Activated CD4-positive, alpha-beta T cell treated with anti-CD3 and anti-CD28 coated beads for 36 hours (primary cell): Measurements from ENCODE around the gene MAGI3. TPM values are rescaled to one million over a fixed set of nuclear protein-coding genes. Genes with fewer than 3 reads are reported as not detected.

Experiments
- ATAC-seq: fragments of 200-7000 bp; cut with Tn5 transposase; one replicate; pipeline ENCODE4 v1.10.0; 2021; ENCODE audit warnings: mild to moderate bottlenecking, moderate library complexity
- CTCF ChIA-PET: fragments of 350-600 bp; sonication (Branson Sonifier 250); formaldehyde crosslinking; loops from one replicate; lab custom pipeline; 2021; ENCODE audit warnings: antibody characterized with exemption; lab: Charles Lee
- POLR2A ChIA-PET: fragments of 350-600 bp; sonication (Branson Sonifier 250); formaldehyde crosslinking; loops from one replicate; lab custom pipeline; 2021; ENCODE audit warnings: antibody characterized with exemption, inconsistent platforms; lab: Charles Lee
- DNase-seq: peaks from one replicate; pipeline ENCODE4 v3.0.0-alpha.2; 2020
- H3K27ac Mint-ChIP-seq: one replicate; pipeline ENCODE4 v1.8.0; 2021; ENCODE audit warnings: mixed read lengths
- H3K27me3 Mint-ChIP-seq: one replicate; pipeline ENCODE4 v1.8.0; 2021; ENCODE audit warnings: mixed read lengths
- H3K36me3 Mint-ChIP-seq: one replicate; pipeline ENCODE4 v1.8.0; 2021; ENCODE audit warnings: low read depth, mixed read lengths
- H3K4me1 Mint-ChIP-seq: one replicate; pipeline ENCODE4 v1.8.0; 2021; ENCODE audit warnings: mixed read lengths
- H3K4me3 Mint-ChIP-seq: one replicate; pipeline ENCODE4 v1.8.0; 2021; ENCODE audit warnings: mild to moderate bottlenecking, moderate library complexity, mixed read lengths
- H3K9me3 Mint-ChIP-seq: one replicate; pipeline ENCODE4 v1.8.0; 2021; ENCODE audit warnings: low read depth, mixed read lengths
- intact Hi-C, 2 experiments: fragments of 100-400 bp; cut with DNase I in 1 of 2; cut with micrococcal nuclease in 1 of 2; formaldehyde crosslinking; loops; one replicate each; pipeline versions ENCODE4 v1.14.2 to v1.15.1; 2022 to 2024; cut with DNase I, micrococcal nuclease
- total RNA-seq, 2 experiments: library from RNA; stranded (reverse); gene quantifications; one replicate each; pipeline ENCODE4 v1.2.3, GENCODE V29; 2021

Gene MAGI3
- total RNA-seq, 2 experiments from 2014 or later, result 6.4 to 6.7 TPM

GRCh38 chr1:113630340-113631327 is 240.3 kb downstream of the MAGI3 start:
- ATAC-seq (no peak), DNase-seq (no peak)
- Mint-ChIP-seq H3K27ac (no peak overlapping the region), H3K4me3 (no peak overlapping the region), H3K9me3 (peaks cover 20% of the 10 kb centered on the region), H3K27me3 (no peaks in the 10 kb centered on the region), H3K4me1 (no peaks in the 10 kb centered on the region), H3K36me3 (peaks cover 30% of the 10 kb centered on the region)
- ChIA-PET POLR2A (interaction anchor here (0.7 kb wide), 1 partner anchor 403 kb away, joined by 3 read pairs; no protein-coding TSS in a partner anchor), CTCF (interaction anchor here (0.7 kb wide), 1 partner anchor 426 kb away, joined by 3 read pairs; no protein-coding TSS in a partner anchor)
- intact Hi-C loops, result no loop called here

DNA sequence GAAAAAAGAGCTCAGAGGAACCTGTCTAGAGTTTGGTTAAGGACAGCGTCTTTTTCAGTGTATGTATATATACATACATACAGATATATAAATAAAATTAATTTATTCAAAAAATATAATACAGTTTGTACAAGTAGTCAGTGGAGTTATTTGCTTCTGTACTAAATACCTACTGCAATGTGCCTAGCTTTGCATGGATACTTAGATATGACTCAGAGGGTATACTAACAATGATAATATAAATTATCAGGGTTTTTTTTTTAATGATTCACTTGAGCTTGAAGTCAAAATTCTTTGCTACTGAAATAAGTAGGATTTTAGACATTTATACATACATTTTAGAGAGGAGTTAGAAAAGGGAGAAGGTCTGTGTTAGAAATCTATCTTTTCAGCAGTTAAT is 251.1 kb downstream of the MAGI3 start:
- no peak overlapping the region for H3K4me3 Mint-ChIP-seq

GRCh38 chr1:113647164-113647563 is 256.8 kb downstream of the MAGI3 start:
- Mint-ChIP-seq H3K27me3 (no peaks in the 10 kb centered on the region), H3K4me3 (no peak overlapping the region), H3K27ac (no peak overlapping the region), H3K4me1 (no peaks in the 10 kb centered on the region), H3K36me3 (no peaks in the 10 kb centered on the region), H3K9me3 (no peaks in the 10 kb centered on the region)
- DNase-seq, result no peak
- POLR2A ChIA-PET, result no interaction called here
- intact Hi-C loops, result no loop called here
- CTCF ChIA-PET, result no interaction called here
- no peak for ATAC-seq

More for the DNA sequence above, 251.1 kb downstream of the MAGI3 start:
- no peaks in the 10 kb centered on the region for H3K9me3 Mint-ChIP-seq
- H3K4me1 Mint-ChIP-seq, result no peaks in the 10 kb centered on the region
- CTCF ChIA-PET, result no interaction called here
- ATAC-seq, result no peak
- no peaks in the 10 kb centered on the region for H3K27me3 Mint-ChIP-seq
- H3K27ac Mint-ChIP-seq, result no peak overlapping the region
- intact Hi-C loops, result no loop called here
- POLR2A ChIA-PET, result no interaction called here
- no peak for DNase-seq
- H3K36me3 Mint-ChIP-seq, result peaks cover 2% of the 10 kb centered on the region

DNA sequence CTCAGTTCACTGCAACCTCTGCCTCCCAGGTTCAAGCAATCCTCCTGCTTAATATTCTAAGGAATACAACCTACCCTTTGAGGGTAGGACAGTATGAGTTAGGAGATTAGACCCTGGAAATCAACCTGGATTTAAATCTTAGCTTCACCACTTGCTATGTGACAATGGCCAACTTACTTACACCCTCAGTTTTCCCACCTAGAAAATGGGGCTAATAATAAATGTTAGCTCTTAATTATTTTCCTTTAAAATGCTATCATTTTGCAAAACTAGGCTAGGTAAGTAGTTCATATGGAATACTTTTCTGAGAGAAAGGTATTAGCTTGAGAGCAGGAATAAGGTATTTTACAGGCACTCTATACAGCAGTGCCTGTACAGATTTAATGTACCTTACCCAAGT is 258.2 kb downstream of the MAGI3 start:
- Mint-ChIP-seq H3K27me3 (no peaks in the 10 kb centered on the region), H3K4me1 (no peaks in the 10 kb centered on the region), H3K36me3 (no peaks in the 10 kb centered on the region), H3K4me3 (no peak overlapping the region), H3K27ac (no peak overlapping the region), H3K9me3 (no peaks in the 10 kb centered on the region)
- DNase-seq (no peak), ATAC-seq (no peak)
- POLR2A ChIA-PET, result no interaction called here
- intact Hi-C loops, result no loop called here
- CTCF ChIA-PET, result no interaction called here

GRCh38 chr1:113652771-113653170 is 262.5 kb downstream of the MAGI3 start:
- Mint-ChIP-seq H3K9me3 (no peaks in the 10 kb centered on the region), H3K4me1 (no peaks in the 10 kb centered on the region), H3K4me3 (no peak overlapping the region), H3K27me3 (no peaks in the 10 kb centered on the region), H3K27ac (no peak overlapping the region), H3K36me3 (no peaks in the 10 kb centered on the region)
- ATAC-seq (no peak), DNase-seq (no peak)
- intact Hi-C loops, result no loop called here
- ChIA-PET POLR2A (no interaction called here), CTCF (no interaction called here)

DNA sequence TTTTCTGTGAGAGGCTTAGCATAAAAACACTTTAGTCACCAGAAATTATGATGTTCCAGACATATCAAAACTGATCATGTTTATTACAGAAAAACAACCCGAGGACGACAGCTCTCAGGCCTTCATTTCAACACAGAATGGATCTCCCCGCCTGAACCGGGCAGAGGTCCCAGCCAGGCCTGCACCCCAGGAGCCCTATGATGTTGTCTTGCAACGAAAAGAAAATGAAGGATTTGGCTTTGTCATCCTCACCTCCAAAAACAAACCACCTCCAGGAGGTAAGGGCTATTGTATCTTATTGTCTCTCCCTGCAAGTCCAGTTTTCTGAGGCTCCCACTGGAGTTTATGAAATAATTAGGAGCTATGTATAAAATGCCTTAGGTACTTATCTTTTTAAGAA is 263.4 kb downstream of the MAGI3 start:
- intact Hi-C loops, result no loop called here
- no peak for ATAC-seq
- Mint-ChIP-seq H3K4me3 (no peak overlapping the region), H3K36me3 (no peaks in the 10 kb centered on the region), H3K27ac (no peak overlapping the region), H3K4me1 (no peaks in the 10 kb centered on the region), H3K9me3 (no peaks in the 10 kb centered on the region), H3K27me3 (no peaks in the 10 kb centered on the region)
- CTCF ChIA-PET, result no interaction called here
- no peak for DNase-seq
- POLR2A ChIA-PET, result interaction anchor here (0.6 kb wide), 1 partner anchor 37 kb away, joined by 3 read pairs; no protein-coding TSS in a partner anchor

DNA sequence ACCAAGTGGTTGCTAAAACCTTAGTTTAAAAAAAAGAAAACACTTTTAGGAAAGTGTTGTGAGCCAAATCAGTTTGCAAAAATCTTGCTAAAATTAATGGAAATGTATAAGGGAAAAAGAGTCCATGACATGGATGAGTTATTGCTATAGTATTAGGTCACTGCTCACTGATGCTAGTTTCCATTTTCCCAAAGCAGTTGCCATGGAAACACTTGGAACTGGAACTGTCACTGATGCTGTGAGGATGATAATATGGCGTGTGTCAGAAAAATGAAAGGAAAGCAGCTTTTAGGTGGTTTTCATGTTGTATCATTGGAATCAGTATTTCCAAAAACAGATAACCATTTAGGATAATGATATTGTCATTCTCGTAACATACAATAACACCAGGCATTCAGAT is 264.6 kb downstream of the MAGI3 start:
- Mint-ChIP-seq H3K4me1 (no peaks in the 10 kb centered on the region), H3K36me3 (peaks cover 2% of the 10 kb centered on the region), H3K27ac (no peak overlapping the region), H3K27me3 (no peaks in the 10 kb centered on the region), H3K4me3 (no peak overlapping the region), H3K9me3 (no peaks in the 10 kb centered on the region)
- intact Hi-C loops, result no loop called here
- DNase-seq (no peak), ATAC-seq (no peak)
- ChIA-PET POLR2A (no interaction called here), CTCF (interaction anchor here (0.6 kb wide), 1 partner anchor 247 kb away, joined by 5 read pairs; no protein-coding TSS in a partner anchor)

- H3K36me3 Mint-ChIP-seq, result peaks cover 2% of the 10 kb centered on the region
- H3K4me3 Mint-ChIP-seq, result no peak overlapping the region
- no peaks in the 10 kb centered on the region for H3K27me3 Mint-ChIP-seq
- ChIA-PET CTCF (no interaction called here), POLR2A (no interaction called here)
- no peaks in the 10 kb centered on the region for H3K9me3 Mint-ChIP-seq
- DNase-seq (no peak), ATAC-seq (no peak)
- intact Hi-C loops, result no loop called here
- H3K27ac Mint-ChIP-seq, result no peak overlapping the region
- H3K4me1 Mint-ChIP-seq, result no peaks in the 10 kb centered on the region
Observed at GRCh38 chr1:113657126-113657525, 266.8 kb downstream of the MAGI3 start.

GRCh38 chr1:113657556-113658063 is 267.3 kb downstream of the MAGI3 start:
- no peaks in the 10 kb centered on the region for H3K4me1 Mint-ChIP-seq
- peaks cover 2% of the 10 kb centered on the region for H3K36me3 Mint-ChIP-seq
- no peaks in the 10 kb centered on the region for H3K27me3 Mint-ChIP-seq
- no peak overlapping the region for H3K27ac Mint-ChIP-seq
- intact Hi-C loops, result no loop called here
- DNase-seq, result no peak
- no peak for ATAC-seq
- no peaks in the 10 kb centered on the region for H3K9me3 Mint-ChIP-seq
- POLR2A ChIA-PET, result no interaction called here
- H3K4me3 Mint-ChIP-seq, result no peak overlapping the region
- CTCF ChIA-PET, result no interaction called here

GRCh38 chr1:113659035-113659434 is 268.7 kb downstream of the MAGI3 start:
- no peaks in the 10 kb centered on the region for H3K4me1 Mint-ChIP-seq
- H3K27me3 Mint-ChIP-seq, result no peaks in the 10 kb centered on the region
- DNase-seq, result no peak
- H3K27ac Mint-ChIP-seq, result no peak overlapping the region
- ChIA-PET CTCF (no interaction called here), POLR2A (no interaction called here)
- no peak for ATAC-seq
- H3K4me3 Mint-ChIP-seq, result no peak overlapping the region
- H3K36me3 Mint-ChIP-seq, result peaks cover 2% of the 10 kb centered on the region
- intact Hi-C loops, result no loop called here
- H3K9me3 Mint-ChIP-seq, result no peaks in the 10 kb centered on the region

- DNase-seq (no peak), ATAC-seq (no peak)
- intact Hi-C loops, result no loop called here
- POLR2A ChIA-PET, result no interaction called here
- H3K36me3 Mint-ChIP-seq, result peaks cover 2% of the 10 kb centered on the region
- H3K4me1 Mint-ChIP-seq, result no peaks in the 10 kb centered on the region
- H3K4me3 Mint-ChIP-seq, result no peak overlapping the region
- CTCF ChIA-PET, result no interaction called here
- no peaks in the 10 kb centered on the region for H3K9me3 Mint-ChIP-seq
- H3K27ac Mint-ChIP-seq, result no peak overlapping the region
- H3K27me3 Mint-ChIP-seq, result no peaks in the 10 kb centered on the region
Observed at GRCh38 chr1:113659556-113659955, 269.2 kb downstream of the MAGI3 start.

DNA sequence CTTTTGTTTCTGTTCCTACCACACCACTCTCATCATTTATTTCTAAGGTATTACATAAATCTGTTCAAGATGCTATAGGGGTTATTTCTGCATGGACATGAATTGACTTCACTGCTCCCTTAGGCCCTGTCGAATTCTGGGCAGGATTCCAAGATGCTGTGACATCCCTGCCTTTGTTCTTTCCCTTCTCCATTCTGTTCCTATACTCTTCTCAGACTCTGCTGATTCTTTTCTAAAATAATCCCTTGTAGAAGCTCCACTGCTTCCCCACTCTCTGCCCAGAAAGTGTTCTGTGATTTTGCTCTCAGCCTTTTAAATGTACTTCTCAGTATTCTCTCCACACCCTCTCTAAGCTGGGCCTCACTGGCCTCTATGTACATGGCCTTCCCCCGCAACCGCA is 269.8 kb downstream of the MAGI3 start:
- no peak overlapping the region for H3K27ac Mint-ChIP-seq
- H3K4me3 Mint-ChIP-seq, result no peak overlapping the region
- no peaks in the 10 kb centered on the region for H3K4me1 Mint-ChIP-seq
- DNase-seq (no peak), ATAC-seq (no peak)
- H3K27me3 Mint-ChIP-seq, result no peaks in the 10 kb centered on the region
- peaks cover 2% of the 10 kb centered on the region for H3K36me3 Mint-ChIP-seq
- intact Hi-C loops, result no loop called here
- no peaks in the 10 kb centered on the region for H3K9me3 Mint-ChIP-seq
- CTCF ChIA-PET, result no interaction called here
- POLR2A ChIA-PET, result no interaction called here
